ENCODE results near the gene TUFM.

Gene TUFM

GRCh38 chr16:28846080-28846932, at the start of gene TUFM:
Gene TUFM (minus strand): TSS chr16:28846348. CDS start chr16:28846269, 79 bp downstream.
- H3K4me2 ChIP-seq (ENCODE audit: low read depth, low read length, poor library complexity, severe bottlenecking), result peak within 1 kb of the TSS; percentile 72
- peak within 1 kb of the TSS; percentile 35 for H3K27ac ChIP-seq (ENCODE audit: low read depth, low read length)
- peaks cover 5% of the 10 kb centered on the region; the same call in 1 of the 2 replicates for H4K20me1 ChIP-seq (ENCODE audit: low read depth, low read length)
- H3K4me3 ChIP-seq (ENCODE audit: insufficient read depth, low read length, poor library complexity, severe bottlenecking), result peak within 1 kb of the TSS; percentile 76
- no peaks in the 10 kb centered on the region for H3K9me2 ChIP-seq (replicated peaks; ENCODE audit: insufficient read depth, low read length)
- H3F3A ChIP-seq (ENCODE audit: insufficient read depth), result no peaks in the 10 kb centered on the region
- peak within 1 kb of the TSS; percentile 62 for H2AFZ ChIP-seq (ENCODE audit: low read depth, low read length, severe bottlenecking)
- H3K9ac ChIP-seq (ENCODE audit: low read length), result peak within 1 kb of the TSS; percentile 98
- H3K27me3 ChIP-seq (ENCODE audit: low read length), result no peaks in the 10 kb centered on the region
- no peaks in the 10 kb centered on the region for H3K9me3 ChIP-seq (ENCODE audit: insufficient read depth, low read length)
- TF ChIP-seq CTCF (IDR thresholded peaks at IDR 0.05; ENCODE audit: insufficient read depth, low read length, poor library complexity, severe bottlenecking) (peak; percentile 38), EZH2phosphoT487 (conservative IDR thresholded peaks at IDR 0.05; ENCODE audit: low read length) (no peak)
- H3K36me3 ChIP-seq (ENCODE audit: low read length), result no peaks in the 10 kb centered on the region; the same call in 1 of the 2 replicates
- peaks cover 30% of the 10 kb centered on the region for H3K79me2 ChIP-seq (ENCODE audit: insufficient read depth, low read length)

- Histone ChIP-seq H4K20me1 (ENCODE audit: low read depth, low read length) (no peaks in the 10 kb centered on the region), H3K36me3 (ENCODE audit: low read length) (no peaks in the 10 kb centered on the region), H3K4me2 (ENCODE audit: low read depth, low read length, poor library complexity, severe bottlenecking) (no peak overlapping the region), H3K4me3 (ENCODE audit: insufficient read depth, low read length, poor library complexity, severe bottlenecking) (no peak overlapping the region), H3F3A (ENCODE audit: insufficient read depth) (no peaks in the 10 kb centered on the region), H3K9me2 (replicated peaks; ENCODE audit: insufficient read depth, low read length) (no peaks in the 10 kb centered on the region), H3K79me2 (ENCODE audit: insufficient read depth, low read length) (no peaks in the 10 kb centered on the region), H2AFZ (ENCODE audit: low read depth, low read length, severe bottlenecking) (no peak overlapping the region), H3K27me3 (ENCODE audit: low read length) (no peaks in the 10 kb centered on the region), H3K9ac (ENCODE audit: low read length) (no peak overlapping the region), H3K27ac (ENCODE audit: low read depth, low read length) (no peak overlapping the region), H3K9me3 (ENCODE audit: insufficient read depth, low read length) (no peaks in the 10 kb centered on the region)
- TF ChIP-seq EZH2phosphoT487 (conservative IDR thresholded peaks at IDR 0.05; ENCODE audit: low read length), result no peak
- no peak for TF ChIP-seq CTCF (IDR thresholded peaks at IDR 0.05; ENCODE audit: insufficient read depth, low read length, poor library complexity, severe bottlenecking)
These were observed 49.5 kb upstream of the TUFM start for GRCh38 chr16:28895609-28896008.

- Histone ChIP-seq H3K9me3 (ENCODE audit: insufficient read depth, low read length) (no peaks in the 10 kb centered on the region), H3K9me2 (replicated peaks; ENCODE audit: insufficient read depth, low read length) (no peaks in the 10 kb centered on the region), H3K9ac (ENCODE audit: low read length) (no peak overlapping the region), H3K27me3 (ENCODE audit: low read length) (no peaks in the 10 kb centered on the region), H3K36me3 (ENCODE audit: low read length) (no peaks in the 10 kb centered on the region), H3F3A (ENCODE audit: insufficient read depth) (no peaks in the 10 kb centered on the region), H3K4me2 (ENCODE audit: low read depth, low read length, poor library complexity, severe bottlenecking) (no peak overlapping the region), H4K20me1 (ENCODE audit: low read depth, low read length) (no peaks in the 10 kb centered on the region), H2AFZ (ENCODE audit: low read depth, low read length, severe bottlenecking) (no peak overlapping the region), H3K79me2 (ENCODE audit: insufficient read depth, low read length) (no peaks in the 10 kb centered on the region), H3K4me3 (ENCODE audit: insufficient read depth, low read length, poor library complexity, severe bottlenecking) (no peak overlapping the region), H3K27ac (ENCODE audit: low read depth, low read length) (no peak overlapping the region)
- TF ChIP-seq EZH2phosphoT487 (conservative IDR thresholded peaks at IDR 0.05; ENCODE audit: low read length) (no peak), CTCF (IDR thresholded peaks at IDR 0.05; ENCODE audit: insufficient read depth, low read length, poor library complexity, severe bottlenecking) (no peak)
These were observed 47.1 kb upstream of the TUFM start for GRCh38 chr16:28893291-28893690.
